ENCODE results near the gene EPHA7.

DNA sequence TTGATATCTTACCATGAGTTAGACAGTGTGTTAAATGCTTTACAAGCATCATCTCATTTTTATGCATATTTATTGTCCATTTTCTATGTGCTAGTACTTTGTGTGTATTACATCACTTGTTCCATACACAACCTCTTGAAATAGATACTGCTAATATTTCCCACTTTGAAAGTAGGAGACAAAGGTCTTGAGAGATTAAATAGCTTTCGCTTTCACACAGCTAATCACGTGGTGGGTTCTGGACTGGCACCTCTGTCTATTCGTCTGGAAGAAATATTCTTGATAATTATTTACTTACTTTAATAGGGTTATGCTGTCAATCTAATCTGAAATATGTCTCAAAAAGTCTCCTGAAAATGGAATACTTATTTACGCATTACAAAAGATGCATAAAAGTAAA, 30.2 kb downstream of the EPHA7 start:
- no peak for TF ChIP-seq CTCF (IDR thresholded peaks at IDR 0.05)
- TF ChIP-seq POLR2A (IDR thresholded peaks at IDR 0.05) = no peak
- no peak for TF ChIP-seq EP300 (IDR thresholded peaks at IDR 0.05)
- no peak for TF ChIP-seq POLR2AphosphoS5 (IDR thresholded peaks at IDR 0.05)
